OCI-LY1 (cell line): ENCODE measurements around the gene ACO2.
A peak's percentile ranks its signal among the peaks of the same experiment; 100 is the strongest.

Source experiments
- H2AFZ ChIP-seq: fragments of 200-600 bp; sonication (generic), shearing (Covaris generic); 2 replicates; pipeline ENCODE4 v1.6.0; 2014; ENCODE audit warnings: antibody characterized with exemption, mild to moderate bottlenecking, low read length
- H3F3A ChIP-seq: fragments of 200-600 bp; sonication (generic), shearing (Covaris generic); 2 replicates; pipeline ENCODE4 v1.6.0; 2014; ENCODE audit warnings: mild to moderate bottlenecking, antibody characterized with exemption, low read length, moderate library complexity; ENCODE audit not compliant: insufficient read depth
- H3K27ac ChIP-seq: fragments of 200-600 bp; sonication (generic); 2 replicates; pipeline ENCODE4 v1.5.1; 2014; ENCODE audit warnings: low read length, mixed run types, mild to moderate bottlenecking, low read depth; ENCODE audit not compliant: poor library complexity, severe bottlenecking
- H3K27me3 ChIP-seq: fragments of 200-600 bp; sonication (generic); 2 replicates; pipeline ENCODE4 v1.6.0; 2014; ENCODE audit warnings: antibody characterized with exemption, mild to moderate bottlenecking, low read length, moderate library complexity; ENCODE audit not compliant: insufficient read depth
- H3K36me3 ChIP-seq: fragments of 200-600 bp; sonication (generic); 2 replicates; pipeline ENCODE4 v1.6.1; 2014; ENCODE audit warnings: mild to moderate bottlenecking, antibody characterized with exemption, low read length, moderate library complexity, mixed read lengths; ENCODE audit not compliant: insufficient read depth
- H3K4me1 ChIP-seq: fragments of 200-600 bp; sonication (generic); 2 replicates; pipeline ENCODE4 v1.5.1; 2014; ENCODE audit warnings: mild to moderate bottlenecking, low read length, moderate library complexity; ENCODE audit not compliant: insufficient read depth, severe bottlenecking
- H3K4me2 ChIP-seq: fragments of 200-600 bp; sonication (generic), shearing (Covaris generic); 2 replicates; pipeline ENCODE4 v1.6.1; 2014; ENCODE audit warnings: low read length
- H3K4me3 ChIP-seq: fragments of 200-600 bp; sonication (generic); 2 replicates; pipeline ENCODE4 v1.5.1; 2014; ENCODE audit warnings: low read length, low read depth, mild to moderate bottlenecking, mixed read lengths; ENCODE audit not compliant: poor library complexity, severe bottlenecking
- H3K79me2 ChIP-seq: fragments of 200-600 bp; shearing (Covaris generic); 2 replicates; pipeline ENCODE4 v1.6.1; 2016; ENCODE audit warnings: mixed run types, low read length, mixed read lengths; ENCODE audit not compliant: insufficient read depth
- H3K9ac ChIP-seq: fragments of 200-600 bp; sonication (generic), shearing (Covaris generic); 2 replicates; pipeline ENCODE4 v1.6.1; 2014; ENCODE audit warnings: mild to moderate bottlenecking, low read length, mixed read lengths
- H3K9me2 ChIP-seq: fragments of 200-600 bp; sonication (generic), shearing (Covaris generic); 2 replicates; pipeline ENCODE4 v1.6.1; 2014; ENCODE audit warnings: low read depth, mild to moderate bottlenecking, low read length, mixed read lengths
- H3K9me3 ChIP-seq: fragments of 200-600 bp; shearing (Covaris generic); 2 replicates; pipeline ENCODE4 v1.6.1; 2014; ENCODE audit warnings: low read length, mixed read lengths
- H4K20me1 ChIP-seq: fragments of 200-600 bp; sonication (generic), shearing (Covaris generic); 2 replicates; pipeline ENCODE4 v1.6.0; 2016; ENCODE audit warnings: mild to moderate bottlenecking, low read length; ENCODE audit not compliant: insufficient read depth
- EZH2 ChIP-seq: fragments of 200-600 bp; sonication (generic), shearing (Covaris generic); IDR thresholded peaks from 2 replicates; pipeline ENCODE4 v1.8.0; 2017; ENCODE audit warnings: borderline replicate concordance, mixed run types, mild to moderate bottlenecking, antibody characterized with exemption, low read length, moderate library complexity, mixed read lengths
- TF ChIP-seq, protein P1 (sequence below): fragments of 200-600 bp; sonication (generic), shearing (Covaris generic); IDR thresholded peaks from 2 replicates; pipeline ENCODE4 v1.5.1; 2017; ENCODE audit warnings: mild to moderate bottlenecking, antibody characterized with exemption, low read length, moderate library complexity, mixed read lengths

The ACO2 gene

GRCh38 chr22:41526830-41527799 lies 58.2 kb downstream of the ACO2 start:
- Histone ChIP-seq H3K27ac (no peak overlapping the region), H2AFZ (no peak overlapping the region), H3K4me3 (no peak overlapping the region), H3F3A (no peaks in the 10 kb centered on the region), H3K9ac (no peak overlapping the region), H4K20me1 (no peaks in the 10 kb centered on the region), H3K9me2 (no peaks in the 10 kb centered on the region), H3K9me3 (no peaks in the 10 kb centered on the region), H3K79me2 (no peaks in the 10 kb centered on the region), H3K36me3 (peaks cover 91% of the 10 kb centered on the region), H3K4me1 (peaks cover 7% of the 10 kb centered on the region), H3K27me3 (no peaks in the 10 kb centered on the region), H3K4me2 (no peak overlapping the region)
- TF ChIP-seq, protein P1, sequence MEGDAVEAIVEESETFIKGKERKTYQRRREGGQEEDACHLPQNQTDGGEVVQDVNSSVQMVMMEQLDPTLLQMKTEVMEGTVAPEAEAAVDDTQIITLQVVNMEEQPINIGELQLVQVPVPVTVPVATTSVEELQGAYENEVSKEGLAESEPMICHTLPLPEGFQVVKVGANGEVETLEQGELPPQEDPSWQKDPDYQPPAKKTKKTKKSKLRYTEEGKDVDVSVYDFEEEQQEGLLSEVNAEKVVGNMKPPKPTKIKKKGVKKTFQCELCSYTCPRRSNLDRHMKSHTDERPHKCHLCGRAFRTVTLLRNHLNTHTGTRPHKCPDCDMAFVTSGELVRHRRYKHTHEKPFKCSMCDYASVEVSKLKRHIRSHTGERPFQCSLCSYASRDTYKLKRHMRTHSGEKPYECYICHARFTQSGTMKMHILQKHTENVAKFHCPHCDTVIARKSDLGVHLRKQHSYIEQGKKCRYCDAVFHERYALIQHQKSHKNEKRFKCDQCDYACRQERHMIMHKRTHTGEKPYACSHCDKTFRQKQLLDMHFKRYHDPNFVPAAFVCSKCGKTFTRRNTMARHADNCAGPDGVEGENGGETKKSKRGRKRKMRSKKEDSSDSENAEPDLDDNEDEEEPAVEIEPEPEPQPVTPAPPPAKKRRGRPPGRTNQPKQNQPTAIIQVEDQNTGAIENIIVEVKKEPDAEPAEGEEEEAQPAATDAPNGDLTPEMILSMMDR, result peak; percentile 95
- TF ChIP-seq EZH2, result no peak

DNA sequence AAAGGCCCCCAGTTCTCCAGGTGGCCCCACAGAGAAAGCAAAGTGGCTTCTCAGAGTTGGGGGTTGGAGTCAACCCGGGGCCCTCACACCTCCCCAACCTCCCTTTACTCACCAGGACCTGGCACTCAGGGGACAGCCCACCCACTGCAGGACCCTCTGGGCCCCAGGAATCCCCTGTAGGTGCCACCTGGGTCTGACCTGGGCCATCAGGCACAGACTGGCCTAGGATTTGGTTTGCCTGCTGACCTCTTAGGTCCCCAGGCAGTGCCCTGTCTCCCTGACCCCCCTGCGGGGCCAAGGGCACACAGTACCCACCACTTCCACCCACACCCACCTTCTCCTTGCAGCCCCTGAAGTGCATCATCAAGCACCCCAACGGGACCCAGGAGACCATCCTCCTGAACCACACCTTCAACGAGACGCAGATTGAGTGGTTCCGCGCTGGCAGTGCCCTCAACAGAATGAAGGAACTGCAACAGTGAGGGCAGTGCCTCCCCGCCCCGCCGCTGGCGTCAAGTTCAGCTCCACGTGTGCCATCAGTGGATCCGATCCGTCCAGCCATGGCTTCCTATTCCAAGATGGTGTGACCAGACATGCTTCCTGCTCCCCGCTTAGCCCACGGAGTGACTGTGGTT lies 59.3 kb downstream of the ACO2 start:
- H3K36me3 ChIP-seq, result peaks cover 92% of the 10 kb centered on the region
- no peaks in the 10 kb centered on the region for H3K27me3 ChIP-seq
- TF ChIP-seq, protein P1, result no peak
- no peak for TF ChIP-seq EZH2
- no peak overlapping the region for H3K4me3 ChIP-seq
- no peak overlapping the region for H2AFZ ChIP-seq
- no peak overlapping the region for H3K27ac ChIP-seq
- H3K79me2 ChIP-seq, result no peaks in the 10 kb centered on the region
- H3K9ac ChIP-seq, result no peak overlapping the region
- H3F3A ChIP-seq, result no peaks in the 10 kb centered on the region
- no peaks in the 10 kb centered on the region for H4K20me1 ChIP-seq
- no peaks in the 10 kb centered on the region for H3K9me2 ChIP-seq
- no peak overlapping the region for H3K4me2 ChIP-seq
- no peaks in the 10 kb centered on the region for H3K9me3 ChIP-seq
- H3K4me1 ChIP-seq, result peaks cover 7% of the 10 kb centered on the region

DNA sequence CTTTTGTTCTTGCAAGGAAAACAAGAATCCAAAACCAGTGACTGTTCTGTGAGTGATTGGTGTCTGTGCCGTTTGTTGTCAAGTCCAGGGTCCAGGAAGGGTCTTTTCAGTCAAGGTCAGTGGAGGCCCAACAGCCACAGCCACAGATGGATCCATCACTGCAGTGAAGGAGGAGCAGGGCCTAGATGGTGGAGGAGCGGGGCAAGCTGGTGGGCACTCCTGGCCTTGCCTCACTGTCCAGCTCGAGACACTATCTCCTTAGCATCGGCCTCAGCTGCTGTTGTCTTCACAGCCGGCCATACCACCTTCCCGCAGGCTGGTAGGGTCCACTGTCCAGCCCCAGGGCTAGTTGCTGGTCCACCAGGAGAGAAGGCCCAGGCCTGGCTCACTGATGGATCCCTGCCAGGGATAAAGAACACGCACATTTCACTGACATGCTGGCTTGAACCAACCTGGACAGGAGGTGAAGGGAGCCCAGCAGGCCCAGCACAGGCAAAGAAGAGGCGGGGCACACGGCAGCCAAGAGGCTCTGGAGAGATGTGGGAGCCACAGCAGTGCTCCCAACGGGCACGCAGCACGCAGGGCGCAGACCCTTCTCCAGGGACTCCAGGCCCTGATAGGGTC lies 60.1 kb downstream of the ACO2 start:
- no peaks in the 10 kb centered on the region for H3K79me2 ChIP-seq
- peaks cover 88% of the 10 kb centered on the region for H3K36me3 ChIP-seq
- H3K27ac ChIP-seq, result no peak overlapping the region
- no peaks in the 10 kb centered on the region for H4K20me1 ChIP-seq
- H3K4me1 ChIP-seq, result peaks cover 7% of the 10 kb centered on the region
- no peak overlapping the region for H3K9ac ChIP-seq
- no peaks in the 10 kb centered on the region for H3K9me2 ChIP-seq
- no peaks in the 10 kb centered on the region for H3K9me3 ChIP-seq
- H3K4me3 ChIP-seq, result no peak overlapping the region
- no peaks in the 10 kb centered on the region for H3K27me3 ChIP-seq
- no peaks in the 10 kb centered on the region for H3F3A ChIP-seq
- no peak overlapping the region for H2AFZ ChIP-seq
- no peak overlapping the region for H3K4me2 ChIP-seq
- TF ChIP-seq, protein P1, result no peak
- no peak for TF ChIP-seq EZH2
